Fibroblast of villous mesenchyme (primary cell): Measurements from ENCODE around the gene LY6G6F. TPM values are rescaled to one million over a fixed set of nuclear protein-coding genes. Genes with fewer than 3 reads are reported as not detected.
A peak's percentile ranks its signal among the peaks of the same experiment; 100 is the strongest.

ENCODE experiments used
- DNase-seq: peaks from one replicate; pipeline ENCODE4 v3.0.0-alpha.2; 2010; ENCODE audit warnings: low read depth
- H3K4me3 ChIP-seq: 2 replicates; pipeline ENCODE4 v1.5.1; 2011; ENCODE audit warnings: low read depth, mild to moderate bottlenecking, low read length
- CTCF ChIP-seq: IDR thresholded peaks from 2 replicates; pipeline ENCODE4 v1.5.1; 2012; ENCODE audit warnings: low read depth, mild to moderate bottlenecking, low read length; ENCODE audit not compliant: insufficient read depth
- total RNA-seq: library from RNA; depleted of rRNA; stranded (reverse); fragments of >200 nt; gene quantifications from 2 replicates; pipeline ENCODE4 v1.2.3, GENCODE V29; 2012

LY6G6F gene
- total RNA-seq, 1 donor: not detected

GRCh38 chr6:31739639-31740396, 33.2 kb downstream of the LY6G6F start, which contains the start of gene MSH5:
TSS of gene MSH5 (plus strand) at chr6:31740005. CDS start at chr6:31740467, 462 bp downstream.
- no peak for TF ChIP-seq CTCF

GRCh38 chr6:31740397-31741223, 33.9 kb downstream of the LY6G6F start:
- TF ChIP-seq CTCF: no peak
- DNase-seq: no peak
- peak overlapping the region; percentile 94 for H3K4me3 ChIP-seq

More at GRCh38 chr6:31739639-31740396, 33.2 kb downstream of the LY6G6F start, which contains the start of gene MSH5:
- DNase-seq: peak; percentile 99
- H3K4me3 ChIP-seq: peak within 1 kb of the TSS; percentile 94

GRCh38 chr6:31741815-31742214, 35.1 kb downstream of the LY6G6F start:
- no peak for DNase-seq
- TF ChIP-seq CTCF: no peak
- no peak overlapping the region for H3K4me3 ChIP-seq

- no peak for TF ChIP-seq CTCF
- H3K4me3 ChIP-seq: no peak overlapping the region
- no peak for DNase-seq
Observed at GRCh38 chr6:31742894-31743293, 36.2 kb downstream of the LY6G6F start.

- TF ChIP-seq CTCF: no peak
- no peak for DNase-seq
- H3K4me3 ChIP-seq: no peak overlapping the region
Observed at GRCh38 chr6:31744422-31744821, 37.8 kb downstream of the LY6G6F start.

GRCh38 chr6:31749301-31750036, 42.8 kb downstream of the LY6G6F start:
- H3K4me3 ChIP-seq: no peak overlapping the region
- no peak for DNase-seq
- no peak for TF ChIP-seq CTCF
